Activated T-helper 1 cell treated with anti-CD3 and anti-CD28 coated beads, Interleukin-2, amount 50 U/mL, for 16 hours (primary cell): ENCODE measurements around the gene GCK.
"Not testable (repeated sequence)": the region's sequence is repeated elsewhere in the genome, so short reads cannot be mapped to it uniquely, and the experiment has no call there.

Experiments
- DNase-seq, 2 donors: peaks; one replicate each; pipeline ENCODE4 v3.0.0-alpha.2; 2020; ENCODE audit warnings: low read depth in 1 of 2, low spot score in 1 of 2

GCK gene

GRCh38 chr7:44143646-44144250, 45.5 kb downstream of the GCK start:
- DNase-seq, result no peak

DNA sequence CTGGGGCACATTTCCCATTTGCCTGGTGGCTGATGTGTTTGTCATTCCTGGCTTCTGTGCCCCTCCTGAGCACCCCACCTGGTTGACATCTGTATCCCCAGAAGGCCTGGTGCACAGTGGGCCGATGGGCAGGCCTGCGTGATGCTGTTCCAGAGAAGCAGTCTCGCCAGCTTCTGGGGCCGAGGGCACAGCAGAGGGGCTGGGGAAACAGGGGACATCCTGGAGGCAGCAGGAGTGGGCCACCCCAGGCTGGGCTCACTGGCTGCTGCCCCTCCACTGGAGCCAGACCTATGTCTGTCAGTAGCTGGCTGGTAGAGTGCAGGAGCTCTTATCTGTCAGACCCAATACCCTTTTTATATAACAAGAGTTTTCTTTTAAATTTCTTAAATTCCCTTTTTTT, 47.2 kb downstream of the GCK start:
- DNase-seq, result no peak

GRCh38 chr7:44141221-44141850, 47.9 kb downstream of the GCK start, which contains the start of gene MYL7:
Gene MYL7 (minus strand): TSS chr7:44141332. CDS start chr7:44141305, 27 bp downstream.
- DNase-seq, result no peak

- DNase-seq, result no peak
Measured at GRCh38 chr7:44140341-44140740, 48.9 kb downstream of the GCK start.

DNA sequence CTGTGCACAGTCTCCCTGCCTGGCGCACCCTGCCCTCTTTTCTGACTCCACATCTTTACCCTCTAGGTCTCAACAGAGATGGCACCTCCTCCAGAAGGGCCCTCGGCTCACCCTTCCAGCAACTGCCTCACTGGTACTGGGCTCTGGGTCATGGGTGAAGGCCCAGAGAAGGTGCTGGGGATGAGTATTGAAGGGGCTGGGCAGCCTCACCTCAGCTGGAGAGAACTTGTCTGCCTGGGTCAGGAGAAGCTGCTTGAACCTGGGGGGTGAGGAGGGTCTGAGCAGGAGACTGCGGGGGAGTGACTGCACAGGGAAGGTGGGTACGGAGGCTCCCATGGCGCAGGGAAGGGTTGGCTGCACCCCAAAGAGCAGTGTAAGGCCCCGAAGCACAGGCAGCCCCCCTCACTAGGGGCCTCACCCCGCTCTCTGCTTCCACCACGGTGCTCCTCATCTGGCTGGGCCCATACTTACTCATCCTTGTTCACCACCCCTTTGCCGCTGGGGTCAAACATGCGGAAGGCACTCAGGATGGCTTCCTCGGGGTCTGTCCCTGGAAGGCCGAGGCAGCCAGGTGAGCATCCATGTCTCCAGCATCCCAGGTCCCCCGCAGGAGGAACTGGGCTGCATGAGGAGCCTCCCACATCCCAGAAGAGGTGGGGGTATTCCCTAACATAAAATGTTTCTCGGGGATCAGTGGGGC, 49.8 kb downstream of the GCK start:
- DNase-seq, result no peak

- no peak for DNase-seq
Measured at GRCh38 chr7:44138698-44139097, 50.5 kb downstream of the GCK start.

- no peak for DNase-seq
Measured at GRCh38 chr7:44136731-44137130, 52.5 kb downstream of the GCK start.

GRCh38 chr7:44134943-44135628, 54.2 kb downstream of the GCK start:
- no peak for DNase-seq

- no peak for DNase-seq
Measured at GRCh38 chr7:44133295-44133694, 55.9 kb downstream of the GCK start.

DNA sequence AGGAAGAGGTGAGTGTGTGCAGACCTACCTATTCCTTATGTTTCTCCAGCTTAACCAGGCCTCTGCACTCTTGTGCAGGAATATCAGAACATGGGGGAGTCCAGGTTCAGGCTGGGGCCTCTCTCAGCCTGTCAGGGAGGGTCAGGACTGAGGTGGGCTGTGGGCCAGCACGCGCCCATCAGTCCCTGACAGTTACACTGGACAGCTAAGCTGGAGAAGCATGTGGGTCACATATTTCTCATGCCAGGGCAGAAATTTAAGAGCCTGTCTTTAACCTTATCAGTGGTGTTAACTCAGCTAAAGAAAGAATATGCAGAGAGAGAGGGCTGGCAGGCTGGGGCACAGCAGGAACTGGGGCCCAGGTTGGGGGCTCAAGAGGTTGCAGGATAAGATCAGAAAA, 57.2 kb downstream of the GCK start:
- no peak for DNase-seq

- no peak for DNase-seq
Measured at GRCh38 chr7:44131173-44132029, 57.8 kb downstream of the GCK start.

- no peak for DNase-seq
Measured at GRCh38 chr7:44128721-44129582, 60.3 kb downstream of the GCK start.

DNA sequence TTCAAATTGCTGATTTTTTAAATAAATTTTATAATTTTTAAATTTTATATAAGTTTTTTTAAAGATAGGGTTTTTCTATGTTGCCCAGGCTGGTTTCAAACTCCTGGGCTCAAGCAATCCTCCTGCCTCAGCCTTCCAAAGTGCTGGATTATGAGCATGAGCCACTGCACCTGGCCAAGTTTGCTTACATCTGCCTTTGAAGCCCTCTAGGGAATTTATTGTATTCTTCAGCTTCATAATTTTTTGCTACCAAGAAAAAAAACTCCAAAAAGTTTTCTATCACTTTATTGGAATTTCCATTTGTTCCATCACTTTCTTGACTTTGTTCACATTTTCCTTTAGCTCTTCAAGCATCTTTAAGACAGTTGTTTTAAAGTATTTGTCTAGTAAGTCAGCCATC, 62.1 kb downstream of the GCK start:
- DNase-seq, result no peak

DNA sequence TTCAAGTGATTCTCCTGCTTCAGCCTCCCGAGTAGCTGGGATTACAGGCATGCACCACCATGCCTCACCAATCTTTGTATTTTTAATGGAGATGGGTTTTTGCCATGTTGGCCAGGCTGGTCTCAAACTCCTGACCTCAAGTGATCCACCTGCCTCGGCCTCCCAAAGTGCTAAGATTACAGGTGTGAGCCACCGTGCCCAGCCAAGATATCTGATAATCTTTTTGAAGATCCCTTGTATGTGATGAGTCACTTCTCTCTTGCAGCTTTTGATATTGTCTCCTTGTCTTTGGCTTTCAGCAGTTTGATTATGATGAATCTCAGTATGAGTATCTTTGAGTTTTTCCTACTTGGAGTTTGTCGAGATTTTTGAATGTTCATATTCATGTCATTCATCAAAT, 62.7 kb downstream of the GCK start:
- DNase-seq, result not testable (repeated sequence)

DNA sequence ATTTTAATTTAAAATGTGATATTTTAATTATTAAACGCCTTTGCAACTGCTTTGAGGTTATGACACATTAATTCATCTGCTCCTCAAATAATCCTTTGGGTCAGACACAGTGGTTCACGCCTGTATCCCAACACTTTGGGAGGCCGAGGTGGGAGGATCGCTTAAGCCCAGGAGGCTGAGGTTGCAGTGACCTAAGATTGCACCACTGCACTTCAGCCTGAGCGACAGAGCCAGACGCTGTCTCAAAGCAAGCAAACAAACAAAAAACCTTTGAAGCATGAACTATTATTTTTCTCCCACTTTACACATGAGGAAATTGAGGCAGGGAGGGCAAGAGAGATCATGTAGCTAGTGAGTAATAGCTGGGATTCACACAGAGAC, 64.4 kb downstream of the GCK start:
- DNase-seq, result no peak

- DNase-seq, result peak; percentile 95 to 97
Measured at GRCh38 chr7:44123190-44124003, 65.8 kb downstream of the GCK start, which contains the start of gene POLD2. Gene POLD2 (minus strand): TSS chr7:44123548. CDS start chr7:44122053, 1,495 bp downstream.

GRCh38 chr7:44122529-44122928, 66.7 kb downstream of the GCK start:
- DNase-seq, result no peak

GRCh38 chr7:44121761-44122420, 67.3 kb downstream of the GCK start:
- DNase-seq, result no peak

GRCh38 chr7:44120395-44120794, 68.8 kb downstream of the GCK start:
- DNase-seq, result no peak
